Measurements from ENCODE around the gene CDADC1.
"Not testable (repeated sequence)": the region's sequence is repeated elsewhere in the genome, so short reads cannot be mapped to it uniquely, and the experiment has no call there.

The CDADC1 gene

DNA sequence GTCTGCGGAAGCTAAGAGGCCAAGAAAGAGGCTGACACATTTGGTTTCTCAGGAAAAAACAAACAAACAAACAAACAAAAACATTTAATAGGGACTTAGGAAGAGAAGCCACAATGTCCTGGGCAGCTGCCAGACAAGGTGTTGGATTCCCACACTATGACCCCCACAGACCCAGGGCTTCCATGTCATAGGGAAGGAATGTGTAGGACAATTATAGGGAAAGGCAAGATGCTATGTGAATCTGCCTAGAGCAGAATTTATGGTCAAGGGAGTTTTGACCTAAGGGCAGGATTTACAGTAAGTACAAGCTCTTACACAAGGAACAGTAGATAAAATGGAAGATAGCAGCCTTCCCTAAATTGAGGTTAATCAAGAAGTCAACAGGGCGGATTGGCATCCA lies 9.1 kb upstream of the CDADC1 start:
- DNase-seq (ENCODE audit: low read depth) = no peak

DNA sequence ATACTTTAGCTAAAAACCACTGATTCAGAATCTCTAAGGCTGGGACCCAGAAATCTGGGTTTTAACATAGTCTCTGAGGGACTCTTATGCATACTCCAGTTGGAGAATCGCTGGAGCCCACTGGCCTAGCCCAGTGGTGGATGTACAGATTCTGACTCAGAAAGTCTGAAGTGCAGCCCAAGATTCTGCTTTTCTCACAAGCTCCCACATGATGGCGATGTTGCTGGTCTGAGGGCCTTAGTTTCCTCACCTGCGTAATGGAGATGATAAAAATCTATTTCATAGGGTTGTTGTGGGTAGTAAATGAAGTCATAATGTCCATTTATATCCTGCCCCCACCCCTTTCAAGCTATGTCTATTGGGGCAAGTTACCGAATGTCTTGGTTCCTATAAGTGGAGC lies 7.7 kb upstream of the CDADC1 start:
- no peak for DNase-seq (ENCODE audit: low read depth)

DNA sequence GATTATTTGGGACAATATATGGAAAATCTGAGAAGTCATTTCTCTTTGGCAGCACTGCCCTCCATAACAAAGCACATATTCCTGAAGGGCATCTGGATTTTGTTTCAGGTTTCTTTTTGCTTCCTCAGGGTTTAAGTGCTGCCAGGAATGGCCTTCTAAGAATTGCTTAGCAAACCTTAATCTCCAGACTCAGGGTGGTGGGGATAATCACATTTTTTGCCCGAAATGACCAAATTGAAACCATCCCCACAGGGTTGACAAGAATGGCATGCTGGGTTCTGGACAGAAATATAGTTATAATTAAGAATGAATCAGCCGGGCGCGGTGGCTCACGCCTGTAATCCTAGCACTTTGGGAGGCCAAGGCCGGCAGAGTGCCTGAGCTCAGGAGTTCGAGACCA lies 6.4 kb upstream of the CDADC1 start:
- no peak for DNase-seq (ENCODE audit: low read depth)

DNA sequence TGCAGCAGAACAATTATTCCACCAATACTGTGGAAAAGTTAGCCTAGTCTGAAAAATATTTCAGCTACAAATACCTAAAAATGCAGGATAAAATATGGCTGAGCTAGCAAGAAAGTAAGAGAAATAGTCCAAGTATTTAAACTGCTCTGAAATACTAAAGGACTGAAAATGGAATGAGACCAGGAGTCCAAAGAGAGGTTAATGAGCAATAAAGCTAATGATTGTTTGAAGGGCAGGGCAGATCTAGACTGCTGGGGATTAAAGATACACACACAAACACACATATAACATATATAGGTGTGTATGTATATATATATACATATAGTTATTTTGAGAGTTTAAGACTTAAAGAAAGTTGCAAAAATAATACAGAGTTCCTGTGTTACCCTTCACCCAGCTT lies 2.6 kb upstream of the CDADC1 start:
- DNase-seq (ENCODE audit: low read depth) = no peak

DNA sequence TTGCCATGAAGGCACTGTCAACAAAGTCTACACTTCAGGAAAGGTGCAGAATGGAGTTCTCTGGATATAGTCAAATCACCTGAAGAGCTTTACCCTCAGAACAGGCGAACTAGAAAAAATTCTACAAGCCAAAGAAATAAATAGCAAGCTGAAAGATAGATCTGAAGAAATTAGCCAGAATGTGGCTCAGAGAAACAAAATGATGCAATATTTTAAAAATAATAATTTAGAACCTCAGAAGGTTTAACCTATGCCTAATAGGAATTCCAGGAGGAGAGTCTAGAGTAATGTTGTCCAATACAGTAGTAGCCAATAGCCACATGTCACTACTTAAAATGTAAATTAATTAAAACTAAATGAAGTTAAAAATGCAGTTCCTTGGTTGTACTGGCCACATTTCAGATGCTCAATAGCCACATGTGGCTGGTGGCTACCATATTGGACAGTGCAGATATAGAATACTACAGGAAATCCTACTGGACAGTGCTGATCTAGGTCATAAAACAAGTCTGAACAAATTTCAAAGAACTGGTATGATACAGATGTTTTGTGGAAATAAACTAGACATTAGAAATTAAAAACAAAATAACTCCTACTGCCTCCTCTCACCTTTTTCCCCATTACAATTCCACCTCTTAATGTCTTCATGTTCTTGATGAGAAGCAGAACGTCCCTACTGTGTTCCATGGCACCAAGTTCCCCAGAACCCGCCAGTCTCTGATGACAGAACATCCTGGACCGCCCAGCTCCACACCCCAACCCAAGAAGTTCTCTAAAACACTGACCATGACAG lies 679 bp upstream of the CDADC1 start:
- no peak for DNase-seq (ENCODE audit: low read depth)

DNA sequence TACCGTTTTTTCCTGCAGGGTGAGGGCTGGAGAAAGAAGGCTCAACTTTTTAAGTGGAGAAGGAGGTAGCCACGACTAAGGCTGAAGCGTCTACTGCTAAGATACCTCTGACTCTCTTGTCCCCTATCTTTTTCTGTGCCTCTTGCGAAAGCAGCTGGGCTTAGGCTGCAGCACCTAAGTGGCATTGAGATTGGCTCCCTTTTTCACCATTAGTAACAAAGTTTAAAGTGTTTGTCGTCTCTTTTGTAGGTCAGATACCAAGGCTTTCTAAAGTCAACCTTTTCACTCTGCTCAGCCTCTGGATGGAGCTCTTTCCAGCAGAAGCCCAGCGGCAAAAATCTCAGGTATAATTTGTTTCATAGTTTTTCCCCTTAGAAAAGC lies 887 bp downstream of the CDADC1 start:
- DNase-seq (ENCODE audit: low read depth) = no peak

DNA sequence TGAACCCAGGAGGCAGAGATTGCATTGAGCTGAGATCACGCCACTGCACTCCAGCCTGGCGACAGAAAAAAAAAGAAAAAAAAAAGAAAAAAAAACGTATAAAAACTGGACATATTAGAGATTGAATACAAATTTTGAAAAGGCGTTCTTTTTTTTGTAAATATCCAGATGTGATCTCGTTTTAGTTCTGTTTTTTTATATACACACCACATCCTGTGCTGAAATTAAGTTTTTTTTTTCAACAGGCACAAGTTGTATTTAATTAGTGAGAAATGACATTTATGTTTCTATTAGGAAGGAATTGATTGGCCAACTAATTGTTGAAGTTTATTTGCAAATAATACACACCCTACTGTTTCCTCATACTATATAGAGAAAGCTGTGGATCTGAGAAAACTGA lies 3.6 kb downstream of the CDADC1 start:
- no peak for DNase-seq (ENCODE audit: low read depth)

DNA sequence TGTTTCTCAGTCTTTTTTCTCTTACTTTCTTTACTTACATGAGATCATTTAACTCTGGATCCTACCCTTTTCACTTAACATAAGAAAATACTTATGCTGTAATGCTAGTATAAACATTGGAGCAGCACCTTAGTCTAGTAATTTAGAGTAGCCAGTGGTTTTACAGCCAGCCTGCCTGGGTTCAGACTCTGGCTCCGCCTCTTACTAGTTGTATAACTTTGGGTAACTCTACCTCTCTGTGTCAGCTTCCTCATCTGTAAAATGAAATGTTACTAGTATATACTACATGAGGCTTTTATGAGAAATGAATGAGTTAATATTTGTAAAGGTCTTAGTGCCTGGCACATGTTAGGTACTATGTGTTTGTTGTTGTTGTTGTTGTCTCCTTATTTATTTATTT lies 5.6 kb downstream of the CDADC1 start:
- no peak for DNase-seq (ENCODE audit: low read depth)

DNA sequence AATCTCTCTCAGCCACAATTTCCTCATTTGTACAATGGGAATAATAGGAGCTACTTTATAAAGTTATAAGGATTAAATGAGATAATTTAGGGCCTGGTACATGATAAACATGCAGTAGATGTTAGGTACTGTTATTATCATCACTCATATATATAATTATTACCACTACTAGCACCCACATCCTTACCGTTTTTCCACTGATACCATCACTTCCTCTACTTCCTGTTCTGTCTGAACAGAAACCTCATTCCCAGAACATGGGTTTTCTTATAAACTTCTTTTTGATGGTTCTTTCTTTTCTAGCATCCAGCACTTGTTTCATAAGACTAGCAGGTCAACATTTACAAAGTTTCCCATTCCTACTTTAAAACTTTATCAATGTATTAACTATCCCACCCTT lies 6.3 kb downstream of the CDADC1 start:
- DNase-seq (ENCODE audit: low read depth) = no peak

DNA sequence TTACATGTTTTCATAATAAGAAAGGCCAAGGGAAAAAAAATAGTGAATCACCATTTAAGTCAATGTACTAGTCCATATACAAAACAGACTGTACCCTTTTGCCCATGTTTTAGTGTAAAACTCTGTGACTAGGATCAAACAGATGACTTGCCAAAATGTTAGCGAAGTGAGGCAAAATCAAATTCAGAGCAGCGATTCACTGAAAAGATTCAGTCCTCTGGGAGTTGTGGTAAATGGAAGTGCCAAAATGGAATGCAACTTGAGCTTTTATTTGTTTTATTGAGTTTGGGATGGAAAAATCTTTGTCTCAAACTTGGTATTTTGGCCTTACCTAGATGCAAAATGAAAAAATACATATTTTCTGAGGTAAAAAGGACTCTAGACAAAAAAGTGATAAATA lies 9.1 kb downstream of the CDADC1 start:
- DNase-seq (ENCODE audit: low read depth) = no peak

DNA sequence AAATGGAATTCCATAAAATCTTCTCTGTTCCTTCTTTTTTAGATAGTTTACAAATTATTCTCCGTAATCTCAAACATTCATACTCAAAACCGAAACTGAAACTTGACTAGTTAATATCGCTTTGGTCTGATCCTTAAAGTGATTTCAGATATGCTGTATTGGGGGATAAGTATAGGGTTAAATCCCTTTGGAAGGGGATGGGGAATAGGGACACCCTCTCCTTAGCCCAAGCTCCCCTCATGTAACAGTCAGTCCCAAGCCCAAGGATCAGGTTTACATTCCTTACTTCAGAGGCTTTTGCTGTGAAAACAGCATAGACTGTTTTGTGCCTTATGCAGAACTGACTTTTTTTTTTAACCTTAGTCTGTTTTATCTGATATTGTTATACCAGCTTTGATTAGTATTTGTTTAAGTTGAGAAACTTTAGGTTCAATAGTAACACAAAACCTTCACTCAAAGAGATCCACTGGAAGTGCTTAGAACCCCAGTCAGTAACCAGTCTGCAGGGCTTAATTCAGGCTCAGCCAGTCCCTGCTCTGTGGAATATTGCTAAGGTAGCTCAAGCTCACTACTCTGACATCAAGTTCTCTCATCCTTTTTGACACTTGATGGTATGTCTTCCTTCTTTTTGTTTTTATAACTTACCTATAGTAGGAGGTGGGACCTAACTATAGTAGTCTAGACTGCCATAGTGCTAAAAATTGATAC lies 10.5 kb downstream of the CDADC1 start:
- no peak for DNase-seq (ENCODE audit: low read depth)

DNA sequence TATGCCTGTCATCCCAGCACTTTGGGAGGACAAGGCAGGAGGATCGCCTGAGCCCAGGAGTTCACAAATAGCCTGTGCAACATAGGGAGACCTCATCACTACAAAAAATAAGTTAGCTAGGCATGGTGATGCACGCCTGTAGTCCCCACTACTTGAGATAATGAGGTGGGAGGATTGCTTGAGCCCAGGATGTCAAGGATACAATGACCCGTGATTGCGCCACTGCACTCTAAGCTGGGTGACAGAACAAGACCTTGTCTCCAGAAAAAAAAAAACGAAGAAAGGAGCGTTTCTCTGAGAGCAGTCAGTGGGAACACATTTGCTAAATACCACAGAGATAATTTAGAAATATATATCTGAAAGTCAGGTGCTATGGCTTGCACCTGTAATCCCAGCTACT lies 11.9 kb downstream of the CDADC1 start:
- DNase-seq (ENCODE audit: low read depth) = no peak

DNA sequence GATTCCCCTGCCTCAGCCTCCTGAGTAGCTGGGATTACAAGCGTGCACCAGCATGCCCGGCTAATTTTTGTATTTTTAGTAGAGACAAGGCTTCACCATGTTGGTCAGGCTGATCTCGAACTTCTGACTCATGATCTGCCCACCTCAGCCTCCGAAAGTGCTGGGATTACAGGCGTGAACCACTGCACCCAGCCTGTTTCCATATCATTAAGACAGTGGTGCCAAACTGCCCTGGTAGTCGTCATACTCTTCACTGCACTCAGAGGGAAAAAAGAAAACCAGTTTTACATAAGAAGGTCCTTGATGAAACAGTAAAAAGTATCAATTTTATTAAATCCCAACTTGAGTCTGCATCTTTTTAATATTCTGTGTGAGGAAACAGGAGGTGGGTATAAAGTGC lies 14.9 kb downstream of the CDADC1 start:
- no peak for DNase-seq (ENCODE audit: low read depth)

DNA sequence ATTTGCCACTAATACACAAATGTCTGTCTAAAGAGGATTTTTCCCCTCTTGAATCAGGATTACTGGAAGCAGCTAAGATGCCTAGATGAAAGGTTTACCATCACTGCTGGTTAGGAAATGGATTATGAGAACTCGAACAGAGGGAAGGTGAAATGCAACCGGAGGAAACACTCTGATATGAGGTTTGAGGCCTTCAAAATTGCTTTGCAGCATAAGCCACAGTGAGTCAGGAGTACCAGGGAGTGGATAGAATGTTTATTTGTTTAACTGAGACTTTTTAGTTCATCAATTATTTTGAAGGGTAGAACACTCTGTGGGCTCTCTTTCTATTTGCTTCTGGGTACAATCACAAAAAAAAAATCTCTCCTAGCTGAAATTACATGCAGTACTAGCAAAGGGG lies 18.1 kb downstream of the CDADC1 start:
- DNase-seq (ENCODE audit: low read depth) = peak; percentile 34

DNA sequence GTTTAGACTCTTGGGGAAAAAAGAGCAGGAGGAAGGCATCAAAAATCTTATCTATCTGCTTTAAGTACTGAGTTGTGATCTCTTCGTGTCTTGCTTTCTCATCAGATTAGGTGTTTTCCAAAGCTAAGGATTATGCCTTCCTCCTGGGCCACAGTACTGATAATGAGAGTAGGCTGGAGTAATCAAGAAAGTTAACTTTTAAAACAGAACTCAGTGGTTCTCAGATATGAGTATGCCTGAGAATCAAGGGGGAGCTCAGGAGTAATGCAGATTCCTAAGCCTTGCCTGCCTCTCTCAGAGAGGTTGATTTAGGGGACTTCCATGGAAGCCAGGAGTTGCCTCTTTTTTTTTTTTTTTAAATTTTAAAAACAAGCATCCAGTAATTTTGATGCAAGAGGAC lies 23.5 kb downstream of the CDADC1 start:
- DNase-seq (ENCODE audit: low read depth) = no peak

DNA sequence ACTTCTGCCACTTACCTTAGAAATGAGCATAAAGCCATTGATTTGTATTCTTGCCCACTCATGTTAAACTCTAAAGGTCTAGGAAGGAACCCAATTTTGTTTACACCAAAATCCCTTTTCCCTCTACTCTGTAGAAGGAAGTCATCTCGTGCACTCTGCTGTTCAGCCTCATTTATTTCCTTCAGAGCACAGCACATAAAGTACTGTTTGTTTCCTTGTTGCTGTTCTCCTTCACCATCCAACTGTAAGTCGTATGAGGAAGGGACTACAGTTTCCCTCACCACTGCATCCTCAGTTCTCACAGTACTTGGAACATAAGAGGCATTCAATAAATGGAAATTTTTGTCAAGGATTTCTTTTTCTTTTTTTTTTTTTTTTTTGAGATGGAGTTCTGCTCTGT lies 24.6 kb downstream of the CDADC1 start:
- DNase-seq (ENCODE audit: low read depth) = no peak

DNA sequence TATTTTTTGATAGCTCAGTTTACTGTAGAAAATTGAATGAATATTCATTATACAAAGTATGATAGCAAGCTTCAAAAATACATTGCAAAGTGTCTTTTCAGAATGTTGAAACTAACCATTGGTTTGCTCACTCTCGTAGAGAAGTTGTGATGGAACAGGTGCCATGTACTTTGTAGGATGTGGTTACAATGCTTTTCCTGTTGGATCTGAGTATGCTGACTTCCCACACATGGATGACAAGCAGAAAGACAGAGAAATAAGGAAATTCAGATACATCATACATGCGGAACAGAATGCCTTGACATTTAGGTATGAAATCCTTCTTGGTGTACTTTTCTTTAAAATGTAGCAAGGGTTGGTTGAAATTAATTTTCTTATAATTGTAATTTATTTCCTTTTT lies 30.5 kb downstream of the CDADC1 start:
- DNase-seq (ENCODE audit: low read depth) = no peak

DNA sequence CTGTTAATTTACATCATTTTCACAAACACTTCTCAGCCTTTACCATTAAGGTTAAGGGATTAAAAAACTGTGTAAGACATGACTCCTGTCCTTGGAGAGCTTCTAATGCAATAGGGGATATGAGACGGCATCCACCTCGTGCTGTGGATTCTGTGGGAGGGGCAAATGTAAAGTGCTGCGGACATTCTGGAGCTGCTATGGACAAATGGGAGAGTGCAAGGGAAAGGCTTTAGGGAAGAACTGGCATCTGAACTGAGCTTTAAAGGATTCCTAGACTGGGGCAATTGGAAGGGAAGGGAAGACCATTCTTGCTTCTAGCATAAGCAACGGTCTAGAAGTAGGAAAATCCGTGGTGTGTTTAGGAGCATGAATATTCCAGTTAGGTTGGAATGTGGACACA lies 31.4 kb downstream of the CDADC1 start:
- DNase-seq (ENCODE audit: low read depth) = no peak

DNA sequence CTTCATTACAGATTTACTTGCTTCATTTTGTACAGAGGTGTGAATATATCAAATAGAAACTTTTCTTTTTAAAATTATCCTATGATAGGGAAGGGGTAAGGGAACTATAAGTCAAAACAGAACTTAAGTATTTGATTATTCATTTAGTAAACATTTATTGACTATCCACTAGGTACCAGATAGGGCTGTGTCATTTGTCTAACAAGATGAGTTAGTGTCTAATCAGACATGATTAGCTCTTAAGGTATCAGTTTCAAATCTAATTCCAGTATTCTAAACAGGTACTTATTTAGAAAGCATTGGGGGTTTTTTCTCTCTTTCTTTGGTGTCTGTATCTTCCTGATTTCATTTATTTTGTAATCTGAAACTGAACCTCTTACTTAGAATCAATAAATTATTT lies 32.2 kb downstream of the CDADC1 start:
- no peak for DNase-seq (ENCODE audit: low read depth)

DNA sequence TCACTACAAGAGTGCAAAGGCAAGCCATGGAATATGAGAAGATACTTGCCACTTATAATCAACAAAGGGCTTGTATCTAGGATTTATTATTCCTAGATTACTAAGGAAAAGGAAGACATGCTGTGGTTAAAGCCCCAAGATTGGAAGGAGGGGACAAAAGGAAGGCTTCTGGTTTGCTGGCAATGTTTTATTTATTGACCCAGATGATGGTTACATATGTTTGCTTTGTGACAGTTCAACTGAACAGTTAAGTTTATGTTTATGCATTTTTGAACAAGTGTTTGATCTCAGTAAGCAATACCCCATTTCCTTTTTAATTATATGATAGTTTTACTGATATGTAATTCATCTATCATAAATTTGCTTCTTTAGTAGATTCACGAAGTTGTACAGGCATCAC lies 40.3 kb downstream of the CDADC1 start:
- no peak for DNase-seq (ENCODE audit: low read depth)

DNA sequence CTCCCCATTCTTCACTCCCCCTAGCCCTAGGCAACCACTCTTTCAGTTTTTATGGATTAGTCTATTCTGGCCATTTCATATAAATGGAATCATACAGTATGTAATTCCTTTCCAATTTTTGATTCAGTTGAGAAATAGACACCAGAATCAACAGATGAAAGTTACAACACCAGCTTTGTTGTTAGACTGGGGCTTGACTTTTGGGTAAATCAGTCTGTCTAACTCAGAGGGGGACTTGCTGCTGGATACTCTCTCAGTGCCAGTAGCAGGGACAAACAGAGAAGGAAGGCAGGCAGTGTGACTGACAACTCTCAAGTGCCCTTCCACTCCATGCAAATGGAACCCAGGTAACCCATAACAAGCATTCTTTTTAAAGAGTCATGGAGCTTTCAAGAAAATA lies 40.7 kb downstream of the CDADC1 start:
- no peak for DNase-seq (ENCODE audit: low read depth)

DNA sequence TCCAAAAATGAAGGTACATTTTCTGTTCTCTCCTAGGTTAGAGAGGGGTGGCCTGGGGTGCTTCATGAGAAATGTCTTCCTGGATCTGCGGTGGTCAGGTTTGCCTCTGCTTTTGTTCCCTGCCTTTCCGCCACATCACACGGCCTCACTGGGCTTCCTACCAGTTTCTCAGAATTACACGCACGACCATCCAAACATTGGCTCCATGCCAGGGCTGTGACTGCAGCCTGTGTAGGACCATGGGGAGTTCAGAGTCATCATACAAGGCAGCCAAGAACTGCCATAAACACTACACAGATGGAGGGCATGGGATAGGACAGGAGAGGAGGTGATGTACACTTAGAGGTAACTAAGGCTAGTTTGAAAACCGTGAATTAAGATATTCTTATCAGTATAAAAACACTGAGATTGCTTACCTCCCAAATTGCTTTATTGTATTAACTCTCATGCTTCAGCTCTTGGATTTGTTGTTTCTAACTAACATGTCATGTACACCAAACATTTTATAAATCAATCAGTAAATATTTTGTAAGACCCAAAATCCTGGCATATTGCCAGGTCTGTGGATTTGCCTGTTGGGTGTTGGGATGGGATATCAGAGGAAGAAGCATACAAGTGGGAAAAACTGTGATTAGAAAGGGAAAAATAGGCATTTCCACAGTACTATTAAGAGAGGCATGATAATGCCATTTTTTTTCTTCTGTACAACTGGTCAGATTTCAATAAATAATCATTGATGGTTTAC lies 45.2 kb downstream of the CDADC1 start:
- DNase-seq (ENCODE audit: low read depth) = peak; percentile 68

DNA sequence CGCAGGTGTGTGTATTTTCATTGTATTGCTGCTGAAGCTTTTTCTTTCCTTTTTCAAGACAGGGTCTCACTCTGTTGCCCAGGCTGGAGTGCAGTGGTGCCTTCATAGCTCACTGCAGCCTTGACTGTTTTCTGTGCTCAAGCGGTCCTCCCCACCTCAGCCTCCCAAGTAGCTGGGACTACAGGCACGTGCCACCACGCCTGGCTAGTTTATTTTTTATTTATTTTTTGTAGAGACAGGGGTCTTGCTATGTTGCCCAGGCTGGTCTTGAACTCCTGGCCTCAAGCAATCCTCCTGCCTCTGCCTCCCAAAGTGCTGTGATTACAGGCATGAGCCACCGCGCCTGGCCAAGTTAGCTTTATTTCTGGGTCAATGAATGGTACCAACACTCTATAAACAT lies 47.0 kb downstream of the CDADC1 start:
- not testable (repeated sequence) for DNase-seq (ENCODE audit: low read depth)

Measured in non-pigmented ciliary epithelial cell (primary cell).